Endothelial cell (in vitro differentiated cells): Measurements from ENCODE around the gene CRK. TPM values are rescaled to one million over a fixed set of nuclear protein-coding genes. Genes with fewer than 3 reads are reported as not detected.

Source experiments
- DNase-seq: peaks from one replicate; pipeline ENCODE4 v3.0.0; 2021; ENCODE audit warnings: low spot score
- H3K27ac Mint-ChIP-seq: one replicate; pipeline ENCODE4 v1.8.0; 2021; ENCODE audit warnings: mixed read lengths, inconsistent platforms; ENCODE audit not compliant: unreplicated experiment
- H3K27me3 Mint-ChIP-seq: one replicate; pipeline ENCODE4 v1.8.0; 2021; ENCODE audit warnings: mild to moderate bottlenecking, moderate library complexity, mixed read lengths, inconsistent platforms; ENCODE audit not compliant: unreplicated experiment
- H3K36me3 Mint-ChIP-seq: one replicate; pipeline ENCODE4 v1.8.0; 2021; ENCODE audit warnings: mild to moderate bottlenecking, low read depth, mixed read lengths, inconsistent platforms; ENCODE audit not compliant: unreplicated experiment
- H3K4me1 Mint-ChIP-seq: one replicate; pipeline ENCODE4 v1.8.0; 2021; ENCODE audit warnings: mild to moderate bottlenecking, mixed read lengths, inconsistent platforms; ENCODE audit not compliant: unreplicated experiment
- H3K4me3 Mint-ChIP-seq: one replicate; pipeline ENCODE4 v1.8.0; 2021; ENCODE audit warnings: mild to moderate bottlenecking, mixed read lengths, inconsistent platforms; ENCODE audit not compliant: unreplicated experiment
- H3K9me3 Mint-ChIP-seq: one replicate; pipeline ENCODE4 v1.8.0; 2021; ENCODE audit warnings: mixed read lengths, inconsistent platforms; ENCODE audit not compliant: unreplicated experiment
- long read RNA-seq: library from polyadenylated mRNA; unstranded; transcript quantifications from one replicate; pipeline ENCODE4 v2.0.0, GENCODE V29; 2020; ENCODE audit not compliant: unreplicated experiment
- total RNA-seq: library from RNA; stranded (reverse); fragmentation: NEBNext Ultra II Directional; extraction: Animal tissue kit (Norgen Biotek cat#: 25700); gene quantifications from one replicate; pipeline ENCODE4 v1.2.1, GENCODE V29; 2021; ENCODE audit not compliant: unreplicated experiment
- TF ChIP-seq, protein P1 (sequence below): fragments of 200-600 bp; sonication (generic); IDR thresholded peaks from one replicate; pipeline ENCODE4 v1.5.0; 2021; ENCODE audit warnings: antibody characterized with exemption; ENCODE audit not compliant: unreplicated experiment

CRK gene
- total RNA-seq, result 119 TPM
- long read RNA-seq, transcript CRK-201 (3 exons, 3,880 nt), result major isoform, 46 of 100 reads
- long read RNA-seq, transcript CRK-202 (3 exons, 3,675 nt), result major isoform, 46 of 100 reads
- long read RNA-seq, partial matches to known transcripts, result 3 of 100 reads
- long read RNA-seq, other reads (novel, unspliced or antisense), result 5 of 100 reads

DNA sequence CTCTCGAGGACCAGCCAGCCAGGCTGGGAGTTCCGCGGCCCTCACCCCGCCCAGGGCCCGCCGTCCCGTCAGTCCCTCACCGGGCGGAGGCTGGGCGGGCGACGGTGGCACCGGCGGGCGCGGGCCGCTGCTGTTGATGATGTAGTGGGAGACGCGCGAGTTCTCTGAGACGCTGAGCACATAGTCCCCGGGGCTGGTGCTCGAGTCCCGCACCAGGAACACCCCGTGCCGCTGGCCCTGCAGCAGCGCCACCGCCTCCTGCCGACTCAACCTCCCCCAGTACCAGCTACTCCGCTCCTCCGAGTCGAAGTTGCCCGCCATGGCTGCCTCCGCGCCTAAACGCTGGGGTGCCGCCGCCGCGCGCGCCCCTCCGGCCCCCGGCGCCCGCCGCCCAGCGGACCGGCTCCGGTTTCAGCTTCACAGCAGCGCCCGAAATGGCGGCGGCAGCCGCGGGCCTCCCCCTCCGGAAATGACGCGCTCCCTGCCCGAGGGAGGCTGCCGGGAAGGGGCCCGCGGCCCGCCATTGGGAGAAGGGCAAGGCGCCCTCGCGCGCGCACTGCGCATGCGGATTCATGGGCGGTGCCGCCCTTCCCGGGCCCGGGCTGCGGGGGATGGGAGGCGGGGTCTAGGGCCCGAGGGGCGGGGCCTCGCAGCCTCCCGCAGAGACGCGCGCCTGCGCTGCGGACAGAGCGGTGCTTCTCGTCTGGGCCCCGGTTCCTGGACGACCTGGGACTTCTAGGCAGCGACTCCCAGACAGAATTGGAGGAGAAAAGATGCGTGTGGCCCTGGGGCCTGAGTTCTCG, at the start of gene CRK:
CRK (minus strand) TSS at position 436 of the 803 bp plus-strand sequence; CDS start at position 321, 115 bp downstream.
- Mint-ChIP-seq H3K27ac (peak within 1 kb of the TSS; percentile 91), H3K9me3 (no peaks in the 10 kb centered on the region), H3K36me3 (peaks cover 14% of the 10 kb centered on the region), H3K27me3 (peaks cover 23% of the 10 kb centered on the region), H3K4me3 (peak within 1 kb of the TSS; percentile 95), H3K4me1 (peaks cover 40% of the 10 kb centered on the region)
- TF ChIP-seq, protein P1, sequence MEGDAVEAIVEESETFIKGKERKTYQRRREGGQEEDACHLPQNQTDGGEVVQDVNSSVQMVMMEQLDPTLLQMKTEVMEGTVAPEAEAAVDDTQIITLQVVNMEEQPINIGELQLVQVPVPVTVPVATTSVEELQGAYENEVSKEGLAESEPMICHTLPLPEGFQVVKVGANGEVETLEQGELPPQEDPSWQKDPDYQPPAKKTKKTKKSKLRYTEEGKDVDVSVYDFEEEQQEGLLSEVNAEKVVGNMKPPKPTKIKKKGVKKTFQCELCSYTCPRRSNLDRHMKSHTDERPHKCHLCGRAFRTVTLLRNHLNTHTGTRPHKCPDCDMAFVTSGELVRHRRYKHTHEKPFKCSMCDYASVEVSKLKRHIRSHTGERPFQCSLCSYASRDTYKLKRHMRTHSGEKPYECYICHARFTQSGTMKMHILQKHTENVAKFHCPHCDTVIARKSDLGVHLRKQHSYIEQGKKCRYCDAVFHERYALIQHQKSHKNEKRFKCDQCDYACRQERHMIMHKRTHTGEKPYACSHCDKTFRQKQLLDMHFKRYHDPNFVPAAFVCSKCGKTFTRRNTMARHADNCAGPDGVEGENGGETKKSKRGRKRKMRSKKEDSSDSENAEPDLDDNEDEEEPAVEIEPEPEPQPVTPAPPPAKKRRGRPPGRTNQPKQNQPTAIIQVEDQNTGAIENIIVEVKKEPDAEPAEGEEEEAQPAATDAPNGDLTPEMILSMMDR, result no peak
- DNase-seq, result peak; percentile 100

DNA sequence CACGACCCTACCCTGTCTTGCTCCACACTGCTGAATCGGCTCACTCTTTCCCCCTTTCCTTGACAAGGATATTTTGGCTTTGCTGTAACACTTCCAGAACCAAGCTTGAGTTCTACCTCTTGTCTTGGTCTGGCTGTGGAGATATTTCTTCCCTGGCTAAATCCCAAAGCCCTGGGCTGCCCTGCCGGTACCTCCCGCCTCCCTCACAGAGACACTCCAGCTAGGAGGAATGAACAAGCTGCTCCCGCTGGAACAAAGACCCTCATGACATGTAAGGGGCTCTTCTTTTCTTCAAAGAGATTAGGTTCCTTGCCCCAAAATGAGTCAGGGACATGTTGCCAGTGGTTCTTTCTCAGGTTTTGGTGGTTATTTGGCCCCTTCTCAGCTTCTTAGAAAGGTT, 49.6 kb upstream of the CRK start:
- H3K27ac Mint-ChIP-seq, result no peak overlapping the region
- peak overlapping the region; percentile 33 for H3K4me3 Mint-ChIP-seq
- H3K36me3 Mint-ChIP-seq, result peaks cover 39% of the 10 kb centered on the region
- no peaks in the 10 kb centered on the region for H3K9me3 Mint-ChIP-seq
- no peak for DNase-seq
- H3K4me1 Mint-ChIP-seq, result peaks cover 26% of the 10 kb centered on the region
- TF ChIP-seq, protein P1, result no peak
- peaks cover 9% of the 10 kb centered on the region for H3K27me3 Mint-ChIP-seq

DNA sequence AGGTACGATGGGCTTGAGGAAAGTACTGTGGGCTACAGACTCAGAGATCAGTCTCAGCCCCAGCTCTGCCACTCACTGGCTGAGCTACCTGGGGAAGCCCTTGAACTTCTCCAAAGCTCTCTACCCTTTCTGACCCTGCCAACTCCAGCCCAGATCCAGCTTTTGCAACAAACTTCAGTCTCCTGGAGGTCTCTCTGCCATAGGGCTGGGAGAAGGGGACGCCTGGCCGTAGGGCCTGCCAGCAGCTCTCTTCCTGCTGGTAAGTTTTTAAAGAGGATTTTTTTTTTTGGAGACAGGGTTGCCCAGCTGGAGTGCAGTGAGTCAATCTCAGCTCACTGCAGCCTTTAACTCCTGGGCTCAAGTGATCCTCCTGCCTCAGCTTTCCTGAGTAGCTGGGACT, 48.8 kb upstream of the CRK start:
- DNase-seq, result no peak
- TF ChIP-seq, protein P1, result no peak
- Mint-ChIP-seq H3K4me1 (peaks cover 24% of the 10 kb centered on the region), H3K4me3 (no peak overlapping the region), H3K27ac (no peak overlapping the region), H3K36me3 (peaks cover 39% of the 10 kb centered on the region), H3K9me3 (no peaks in the 10 kb centered on the region), H3K27me3 (peaks cover 11% of the 10 kb centered on the region)

DNA sequence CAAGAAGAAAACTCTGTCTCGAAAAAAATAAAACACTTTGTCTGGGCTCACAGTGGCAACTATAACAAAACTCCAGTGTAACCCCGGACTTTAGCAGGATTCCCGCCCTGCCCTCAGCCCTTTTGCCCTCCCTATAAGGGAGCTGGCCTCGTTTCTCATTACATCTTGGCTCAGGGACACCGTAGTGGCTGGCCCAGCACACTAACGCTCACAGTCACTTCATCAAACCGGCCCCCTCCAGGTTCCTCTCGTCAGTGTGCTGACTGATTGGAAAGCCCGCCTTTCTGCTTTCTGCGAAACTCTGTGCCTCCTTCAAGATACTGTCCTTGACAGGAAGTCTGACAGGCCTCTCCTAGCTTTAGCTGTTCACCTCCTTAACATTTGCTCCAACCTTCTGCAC, 47.7 kb upstream of the CRK start:
- Mint-ChIP-seq H3K4me3 (no peak overlapping the region), H3K9me3 (no peaks in the 10 kb centered on the region), H3K4me1 (peaks cover 18% of the 10 kb centered on the region), H3K27ac (no peak overlapping the region), H3K27me3 (peaks cover 9% of the 10 kb centered on the region), H3K36me3 (peaks cover 32% of the 10 kb centered on the region)
- no peak for DNase-seq
- TF ChIP-seq, protein P1, result no peak

DNA sequence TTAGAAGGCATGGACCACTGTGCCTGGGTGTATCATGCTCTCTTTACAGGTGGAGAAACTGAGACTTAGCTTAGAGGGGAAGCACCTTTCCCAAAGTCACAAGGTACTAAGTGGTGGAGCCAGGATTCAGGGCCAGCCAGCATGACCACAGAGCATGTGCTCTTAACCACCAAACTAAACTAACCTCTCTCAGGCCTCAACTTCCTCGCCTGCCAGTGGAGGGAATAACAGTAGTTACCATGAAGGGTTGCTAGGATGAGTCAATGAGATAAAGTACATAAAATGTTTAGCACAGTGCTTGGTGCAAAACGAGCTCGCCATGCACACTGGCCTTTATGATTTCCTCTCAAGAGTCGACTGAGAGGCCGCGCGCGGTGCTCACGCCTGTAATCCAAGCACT, 42.8 kb upstream of the CRK start:
- TF ChIP-seq, protein P1, result no peak
- H3K27ac Mint-ChIP-seq, result no peak overlapping the region
- no peak overlapping the region for H3K4me3 Mint-ChIP-seq
- peaks cover 6% of the 10 kb centered on the region for H3K27me3 Mint-ChIP-seq
- H3K4me1 Mint-ChIP-seq, result peaks cover 12% of the 10 kb centered on the region
- no peaks in the 10 kb centered on the region for H3K9me3 Mint-ChIP-seq
- DNase-seq, result no peak
- peaks cover 18% of the 10 kb centered on the region for H3K36me3 Mint-ChIP-seq
